AG04449 (cell line): ENCODE data around the gene FNDC3B.

ENCODE experiments used
- CTCF ChIA-PET: fragments of 350-600 bp; formaldehyde crosslinking; extraction: SDS; loops from one replicate; lab custom pipeline; 2021; ENCODE audit warnings: antibody characterized with exemption; lab: Yijun Ruan, JAX
- POLR2A ChIA-PET: fragments of 400-600, 350-600 bp; formaldehyde crosslinking; extraction: SDS; loops from one replicate; lab custom pipeline; 2020; ENCODE audit warnings: antibody characterized with exemption, inconsistent platforms; lab: Yijun Ruan, JAX
- DNase-seq: peaks from one replicate; pipeline ENCODE4 v3.0.0-alpha.2; 2010; ENCODE audit warnings: low read depth, low spot score
- H3K4me3 ChIP-seq: 2 replicates; pipeline ENCODE4 v1.5.1; 2011; ENCODE audit warnings: low read depth, mild to moderate bottlenecking, control low read depth, low read length
- TF ChIP-seq, protein P1 (sequence below): IDR thresholded peaks from one replicate; pipeline ENCODE4 v1.5.1; 2011; ENCODE audit warnings: mild to moderate bottlenecking, moderate library complexity, low read length, control low read depth, inconsistent platforms; ENCODE audit not compliant: insufficient read depth; ENCODE audit errors: missing control alignments

The FNDC3B gene

DNA sequence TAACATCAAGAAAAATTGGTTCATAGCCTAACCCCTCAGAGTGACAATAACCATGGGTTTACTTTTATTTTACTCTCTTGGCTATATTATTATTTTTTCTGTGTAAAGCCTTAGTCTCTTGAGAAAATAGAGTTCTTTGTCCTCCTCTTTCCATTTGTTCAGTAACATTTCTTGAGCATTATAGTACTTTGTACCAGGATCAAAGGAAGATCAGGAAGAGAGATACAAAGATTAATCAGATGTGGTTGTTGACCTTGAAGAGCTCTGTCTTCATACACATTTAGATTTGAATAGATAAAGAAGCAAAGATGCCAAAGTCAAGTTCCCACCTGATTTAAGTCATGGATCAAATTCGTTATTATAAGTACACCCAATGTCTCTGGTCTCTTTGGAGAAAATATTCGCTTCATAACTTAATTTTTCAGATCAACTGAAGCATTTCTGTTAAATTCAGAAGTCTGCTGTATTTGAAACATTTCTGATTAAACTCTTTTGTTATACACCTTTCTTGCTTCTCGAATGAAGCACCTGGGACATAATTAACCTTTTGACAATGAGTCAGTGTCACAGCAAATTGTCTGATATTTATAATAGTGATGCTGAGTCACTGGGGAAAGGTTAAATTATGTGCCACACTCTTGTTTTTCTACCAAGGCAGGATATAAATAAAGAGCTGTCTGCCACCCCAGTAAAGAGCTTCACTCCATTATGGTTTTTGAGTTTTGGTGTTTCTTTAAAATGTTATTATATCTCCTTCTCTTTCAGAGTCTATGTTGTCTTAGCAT, 308.7 kb downstream of the FNDC3B start:
- no peak overlapping the region for H3K4me3 ChIP-seq
- ChIA-PET CTCF (interaction anchor here (1.0 to 1.5 kb wide), 6 partner anchors 9 to 325 kb away, joined by 3 to 8 read pairs (median 4); no protein-coding TSS in a partner anchor), POLR2A (no interaction called here)
- TF ChIP-seq, protein P1, sequence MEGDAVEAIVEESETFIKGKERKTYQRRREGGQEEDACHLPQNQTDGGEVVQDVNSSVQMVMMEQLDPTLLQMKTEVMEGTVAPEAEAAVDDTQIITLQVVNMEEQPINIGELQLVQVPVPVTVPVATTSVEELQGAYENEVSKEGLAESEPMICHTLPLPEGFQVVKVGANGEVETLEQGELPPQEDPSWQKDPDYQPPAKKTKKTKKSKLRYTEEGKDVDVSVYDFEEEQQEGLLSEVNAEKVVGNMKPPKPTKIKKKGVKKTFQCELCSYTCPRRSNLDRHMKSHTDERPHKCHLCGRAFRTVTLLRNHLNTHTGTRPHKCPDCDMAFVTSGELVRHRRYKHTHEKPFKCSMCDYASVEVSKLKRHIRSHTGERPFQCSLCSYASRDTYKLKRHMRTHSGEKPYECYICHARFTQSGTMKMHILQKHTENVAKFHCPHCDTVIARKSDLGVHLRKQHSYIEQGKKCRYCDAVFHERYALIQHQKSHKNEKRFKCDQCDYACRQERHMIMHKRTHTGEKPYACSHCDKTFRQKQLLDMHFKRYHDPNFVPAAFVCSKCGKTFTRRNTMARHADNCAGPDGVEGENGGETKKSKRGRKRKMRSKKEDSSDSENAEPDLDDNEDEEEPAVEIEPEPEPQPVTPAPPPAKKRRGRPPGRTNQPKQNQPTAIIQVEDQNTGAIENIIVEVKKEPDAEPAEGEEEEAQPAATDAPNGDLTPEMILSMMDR = no peak
- DNase-seq = no peak

DNA sequence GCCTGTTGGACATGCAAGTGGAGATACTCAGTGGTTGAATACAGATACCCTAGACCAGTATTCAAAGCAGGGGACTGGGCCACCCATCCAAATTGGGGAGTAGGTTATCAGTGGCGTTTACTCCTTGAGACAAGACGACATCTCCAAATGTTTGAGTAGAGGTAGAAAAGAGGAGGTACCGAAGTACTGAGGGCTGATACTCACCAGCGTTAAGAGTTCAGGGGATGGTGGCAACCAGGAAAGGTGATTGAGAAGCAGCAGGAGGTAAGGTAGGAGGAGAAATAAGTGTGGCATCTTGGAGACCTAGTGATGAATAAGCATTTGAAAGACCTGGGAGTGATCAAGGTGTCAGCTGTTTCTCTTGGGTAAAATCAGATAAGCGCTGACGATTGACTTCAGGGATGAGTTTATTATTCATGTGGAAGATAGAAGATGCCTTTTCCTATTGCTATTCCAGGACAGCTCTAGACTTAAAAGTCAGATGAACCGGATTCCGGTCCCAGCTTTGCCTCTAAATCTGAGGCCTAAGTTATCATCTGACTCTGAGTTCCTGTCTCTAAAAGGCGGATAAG, 312.6 kb downstream of the FNDC3B start:
- DNase-seq = no peak
- TF ChIP-seq, protein P1 = no peak
- ChIA-PET CTCF (interaction anchor here (1.5 to 3.9 kb wide), 3 partner anchors 11 to 315 kb away, joined by 5 to 28 read pairs (median 14); no protein-coding TSS in a partner anchor), POLR2A (no interaction called here)
- H3K4me3 ChIP-seq = no peak overlapping the region

DNA sequence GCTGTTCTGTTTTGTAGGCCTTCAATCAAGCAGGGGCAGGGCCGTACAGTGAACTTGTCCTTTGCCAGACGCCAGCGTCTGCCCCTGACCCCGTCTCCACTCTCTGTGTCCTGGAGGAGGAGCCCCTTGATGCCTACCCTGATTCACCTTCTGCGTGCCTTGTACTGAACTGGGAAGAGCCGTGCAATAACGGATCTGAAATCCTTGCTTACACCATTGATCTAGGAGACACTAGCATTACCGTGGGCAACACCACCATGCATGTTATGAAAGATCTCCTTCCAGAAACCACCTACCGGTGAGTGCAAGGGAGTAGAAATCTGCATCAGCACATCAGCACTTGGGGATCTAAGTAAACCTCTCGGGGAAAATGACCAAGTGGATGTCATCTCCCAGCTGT, 313.4 kb downstream of the FNDC3B start:
- CTCF ChIA-PET = interaction anchor here (0.6 to 4.4 kb wide), 3 partner anchors 12 to 315 kb away, joined by 3 to 28 read pairs (median 27); no protein-coding TSS in a partner anchor
- POLR2A ChIA-PET = no interaction called here
- DNase-seq = no peak
- TF ChIP-seq, protein P1 = no peak
- no peak overlapping the region for H3K4me3 ChIP-seq

DNA sequence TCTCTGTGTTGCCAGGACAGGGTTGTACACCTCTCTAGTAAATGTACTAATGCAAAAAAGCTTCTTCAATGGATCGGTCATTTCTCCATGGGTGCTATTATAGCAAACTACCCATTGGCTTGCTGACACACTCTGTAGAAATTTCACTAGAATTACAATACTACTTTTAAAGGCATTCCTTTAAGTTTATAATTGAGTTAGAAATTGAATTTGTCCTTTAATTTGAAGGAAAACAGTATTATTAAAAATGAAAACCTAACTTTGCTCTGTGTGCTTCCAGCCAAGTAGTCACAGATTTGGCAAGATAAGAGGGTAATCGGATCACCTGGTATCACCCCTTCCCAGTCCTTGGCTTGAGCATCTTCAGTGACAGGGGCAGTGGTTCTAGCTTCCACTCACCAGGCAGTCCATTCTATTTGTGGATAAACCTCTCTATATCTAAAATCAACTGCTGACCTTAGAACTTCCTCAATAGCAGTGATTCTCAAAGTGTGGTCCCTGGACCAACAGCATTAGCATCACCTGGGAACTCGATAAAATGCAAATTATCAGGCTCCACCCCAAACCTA, 315.6 kb downstream of the FNDC3B start:
- POLR2A ChIA-PET = no interaction called here
- CTCF ChIA-PET = interaction anchor here (1.1 to 4.4 kb wide), 5 partner anchors 9 to 312 kb away, joined by 4 to 28 read pairs (median 13); no protein-coding TSS in a partner anchor
- TF ChIP-seq, protein P1 = no peak
- H3K4me3 ChIP-seq = no peak overlapping the region
- no peak for DNase-seq

DNA sequence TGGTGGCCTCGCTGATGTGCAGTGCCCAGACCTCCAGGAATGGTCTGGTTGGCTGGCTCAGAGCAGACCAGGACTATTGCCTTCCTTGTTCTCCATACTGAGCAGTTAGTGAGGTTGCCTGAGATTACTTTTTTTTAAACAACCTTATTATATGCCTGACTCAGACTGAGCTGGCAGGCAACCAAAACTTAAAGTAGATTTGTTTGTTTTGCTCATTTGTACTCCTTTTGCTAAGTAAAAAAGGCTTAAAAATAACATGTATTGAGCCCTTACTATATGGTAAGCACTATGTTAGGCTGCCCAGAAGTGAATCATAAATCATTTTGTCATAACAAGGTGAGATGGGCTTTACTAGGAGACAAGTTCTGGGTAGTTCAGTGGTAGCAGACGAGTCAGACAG, 316.5 kb downstream of the FNDC3B start:
- TF ChIP-seq, protein P1 = no peak
- ChIA-PET CTCF (interaction anchor here (2.0 to 4.4 kb wide), 3 partner anchors 14 to 312 kb away, joined by 11 to 27 read pairs (median 23); no protein-coding TSS in a partner anchor), POLR2A (no interaction called here)
- no peak overlapping the region for H3K4me3 ChIP-seq
- peak; percentile 76 for DNase-seq
